Measurements from ENCODE around the gene ZNF566. TPM values are rescaled to one million over a fixed set of nuclear protein-coding genes. Genes with fewer than 3 reads are reported as not detected.

Gene ZNF566
- total RNA-seq, 1 donor from 2014 or later, result 22.1 TPM

- peaks cover 5% of the 10 kb centered on the region for H3K9me3 Mint-ChIP-seq
- no peak for TF ChIP-seq CTCF (conservative IDR thresholded peaks at IDR 0.05)
- H3K27ac Mint-ChIP-seq, result no peak overlapping the region
- no peak for DNase-seq (ENCODE audit: extremely low spot score, unreplicated experiment)
- H3K4me1 Mint-ChIP-seq (ENCODE audit: unreplicated experiment), result peaks cover under 1% of the 10 kb centered on the region
- no peak overlapping the region for H3K4me3 Mint-ChIP-seq
- peaks cover 60% of the 10 kb centered on the region for H3K36me3 Mint-ChIP-seq
- H3K27me3 Mint-ChIP-seq, result no peaks in the 10 kb centered on the region
These were observed 6.5 kb downstream of the ZNF566 start for GRCh38 chr19:36482876-36483275.

GRCh38 chr19:36460046-36460445, 29.3 kb downstream of the ZNF566 start:
- TF ChIP-seq CTCF (conservative IDR thresholded peaks at IDR 0.05), result no peak
- Mint-ChIP-seq H3K9me3 (peaks cover 14% of the 10 kb centered on the region), H3K4me1 (ENCODE audit: unreplicated experiment) (no peaks in the 10 kb centered on the region), H3K27me3 (no peaks in the 10 kb centered on the region), H3K36me3 (peaks cover 46% of the 10 kb centered on the region), H3K4me3 (no peak overlapping the region), H3K27ac (no peak overlapping the region)
- no peak for DNase-seq (ENCODE audit: extremely low spot score, unreplicated experiment)

GRCh38 chr19:36456831-36457230, 32.5 kb downstream of the ZNF566 start:
- Mint-ChIP-seq H3K9me3 (peaks cover 20% of the 10 kb centered on the region), H3K36me3 (peaks cover 55% of the 10 kb centered on the region)
- no peak for TF ChIP-seq CTCF (conservative IDR thresholded peaks at IDR 0.05)

GRCh38 chr19:36449059-36449670, 40.2 kb downstream of the ZNF566 start:
- peaks cover 29% of the 10 kb centered on the region for H3K9me3 Mint-ChIP-seq
- H3K27ac Mint-ChIP-seq, result no peak overlapping the region
- TF ChIP-seq CTCF (conservative IDR thresholded peaks at IDR 0.05), result no peak
- H3K27me3 Mint-ChIP-seq, result no peaks in the 10 kb centered on the region
- H3K4me3 Mint-ChIP-seq, result no peak overlapping the region
- H3K4me1 Mint-ChIP-seq (ENCODE audit: unreplicated experiment), result no peaks in the 10 kb centered on the region
- no peak for DNase-seq (ENCODE audit: extremely low spot score, unreplicated experiment)
- H3K36me3 Mint-ChIP-seq, result peaks cover 60% of the 10 kb centered on the region

More at GRCh38 chr19:36456831-36457230, 32.5 kb downstream of the ZNF566 start:
- H3K4me1 Mint-ChIP-seq (ENCODE audit: unreplicated experiment), result no peaks in the 10 kb centered on the region
- H3K4me3 Mint-ChIP-seq, result no peak overlapping the region
- no peaks in the 10 kb centered on the region for H3K27me3 Mint-ChIP-seq
- no peak overlapping the region for H3K27ac Mint-ChIP-seq
- DNase-seq (ENCODE audit: extremely low spot score, unreplicated experiment), result no peak

GRCh38 chr19:36441339-36441738, 48.0 kb downstream of the ZNF566 start:
- peaks cover 16% of the 10 kb centered on the region for H3K9me3 Mint-ChIP-seq
- peaks cover 8% of the 10 kb centered on the region for H3K36me3 Mint-ChIP-seq
- no peaks in the 10 kb centered on the region for H3K27me3 Mint-ChIP-seq
- TF ChIP-seq CTCF (conservative IDR thresholded peaks at IDR 0.05), result no peak
- H3K4me3 Mint-ChIP-seq, result no peak overlapping the region
- DNase-seq (ENCODE audit: extremely low spot score, unreplicated experiment), result no peak
- no peaks in the 10 kb centered on the region for H3K4me1 Mint-ChIP-seq (ENCODE audit: unreplicated experiment)
- no peak overlapping the region for H3K27ac Mint-ChIP-seq
